Glutamatergic neuron (in vitro differentiated cells): ENCODE data around the gene ZCCHC7. TPM values are rescaled to one million over a fixed set of nuclear protein-coding genes. Genes with fewer than 3 reads are reported as not detected.

Experiments used
- DNase-seq: peaks from one replicate; pipeline ENCODE4 v3.0.0; 2022
- H3K27ac Mint-ChIP-seq: one replicate; pipeline ENCODE4 v1.8.0; 2020; ENCODE audit warnings: mild to moderate bottlenecking, mixed read lengths, inconsistent platforms; ENCODE audit not compliant: unreplicated experiment
- H3K27me3 Mint-ChIP-seq: one replicate; pipeline ENCODE4 v1.8.0; 2020; ENCODE audit warnings: mild to moderate bottlenecking, moderate library complexity, mixed read lengths, inconsistent platforms; ENCODE audit not compliant: unreplicated experiment
- H3K36me3 Mint-ChIP-seq: one replicate; pipeline ENCODE4 v1.8.0; 2020; ENCODE audit warnings: mild to moderate bottlenecking, mixed read lengths, inconsistent platforms; ENCODE audit not compliant: unreplicated experiment
- H3K4me1 Mint-ChIP-seq: one replicate; pipeline ENCODE4 v1.8.0; 2020; ENCODE audit warnings: mild to moderate bottlenecking, low read depth, mixed read lengths, inconsistent platforms; ENCODE audit not compliant: unreplicated experiment
- H3K4me3 Mint-ChIP-seq: one replicate; pipeline ENCODE4 v1.8.0; 2020; ENCODE audit warnings: mild to moderate bottlenecking, mixed read lengths, inconsistent platforms; ENCODE audit not compliant: unreplicated experiment
- H3K9me3 Mint-ChIP-seq: one replicate; pipeline ENCODE4 v1.8.0; 2020; ENCODE audit warnings: mild to moderate bottlenecking, moderate library complexity, mixed read lengths, inconsistent platforms; ENCODE audit not compliant: unreplicated experiment
- CTCF ChIP-seq: fragments of 200-600 bp; sonication (generic); IDR thresholded peaks from one replicate; pipeline ENCODE4 v1.5.0; 2021; ENCODE audit not compliant: partially characterized antibody, unreplicated experiment
- total RNA-seq: library from RNA; stranded (reverse); fragmentation: NEBNext Ultra II Directional; extraction: Animal tissue kit (Norgen Biotek cat#: 25700); gene quantifications from one replicate; pipeline ENCODE4 v1.2.1, GENCODE V29; 2021; ENCODE audit not compliant: unreplicated experiment

The ZCCHC7 gene
- total RNA-seq, 1 donor from 2014 or later, result 31.1 TPM

GRCh38 chr9:37405764-37406380 lies 285.5 kb downstream of the ZCCHC7 start:
- H3K9me3 Mint-ChIP-seq, result peaks cover 3% of the 10 kb centered on the region
- H3K27ac Mint-ChIP-seq, result no peak overlapping the region
- DNase-seq, result no peak
- no peak overlapping the region for H3K4me3 Mint-ChIP-seq
- peaks cover 3% of the 10 kb centered on the region for H3K36me3 Mint-ChIP-seq
- H3K27me3 Mint-ChIP-seq, result peaks cover 4% of the 10 kb centered on the region
- TF ChIP-seq CTCF, result no peak
- H3K4me1 Mint-ChIP-seq, result peaks cover 3% of the 10 kb centered on the region

- Mint-ChIP-seq H3K27me3 (peaks cover 4% of the 10 kb centered on the region), H3K9me3 (peaks cover 3% of the 10 kb centered on the region), H3K4me3 (no peak overlapping the region), H3K27ac (no peak overlapping the region), H3K4me1 (peaks cover 3% of the 10 kb centered on the region), H3K36me3 (peaks cover 3% of the 10 kb centered on the region)
- no peak for DNase-seq
- TF ChIP-seq CTCF, result no peak
Measured at GRCh38 chr9:37406603-37407401, 286.4 kb downstream of the ZCCHC7 start.

GRCh38 chr9:37407468-37407867 lies 287.1 kb downstream of the ZCCHC7 start:
- no peak for DNase-seq
- Mint-ChIP-seq H3K9me3 (peaks cover 3% of the 10 kb centered on the region), H3K4me1 (peaks cover 5% of the 10 kb centered on the region), H3K4me3 (no peak overlapping the region), H3K27ac (no peak overlapping the region), H3K27me3 (peaks cover 4% of the 10 kb centered on the region), H3K36me3 (peaks cover 3% of the 10 kb centered on the region)
- TF ChIP-seq CTCF, result peak; percentile 16

Other genes starting within 250 kb of the ZCCHC7 start
- gene PAX5, start 86.3 kb upstream of the ZCCHC7 start, total RNA-seq, result 24.3 TPM